NCI-H345 treated with DMSO at 0.1 percent for 48 hours (cell line): ENCODE results near the gene GNG11.
"Not testable (repeated sequence)": the region's sequence is repeated elsewhere in the genome, so short reads cannot be mapped to it uniquely, and the experiment has no call there.

Experiments
- DNase-seq: peaks from one replicate; lab custom pipeline; 2025; ENCODE audit not compliant: unreplicated experiment; lab: John Stamatoyannopoulos, UW

GNG11 gene

GRCh38 chr7:93911242-93911641, 10.3 kb upstream of the GNG11 start:
- DNase-seq, result not testable (repeated sequence)

GRCh38 chr7:93911661-93912060, 9.9 kb upstream of the GNG11 start:
- DNase-seq, result not testable (repeated sequence)

GRCh38 chr7:93913197-93913596, 8.3 kb upstream of the GNG11 start:
- no peak for DNase-seq

GRCh38 chr7:93914581-93915066, 6.9 kb upstream of the GNG11 start:
- DNase-seq, result no peak

- DNase-seq, result not testable (repeated sequence)
Measured at GRCh38 chr7:93915206-93915842, 6.2 kb upstream of the GNG11 start.

- DNase-seq, result not testable (repeated sequence)
Measured at GRCh38 chr7:93915888-93916287, 5.6 kb upstream of the GNG11 start.

- not testable (repeated sequence) for DNase-seq
Measured at GRCh38 chr7:93916315-93916714, 5.2 kb upstream of the GNG11 start.

GRCh38 chr7:93920496-93921182, 896 bp upstream of the GNG11 start:
- no peak for DNase-seq

- no peak for DNase-seq
Measured at GRCh38 chr7:93921186-93921585, 349 bp upstream of the GNG11 start.

GRCh38 chr7:93923296-93923695, 1.8 kb downstream of the GNG11 start:
- DNase-seq, result no peak

GRCh38 chr7:93923942-93924341, 2.4 kb downstream of the GNG11 start:
- DNase-seq, result no peak

- DNase-seq, result no peak
Measured at GRCh38 chr7:93926800-93927199, 5.3 kb downstream of the GNG11 start.

- no peak for DNase-seq
Measured at GRCh38 chr7:93927585-93927984, 6.0 kb downstream of the GNG11 start.

GRCh38 chr7:93931655-93932054, 10.1 kb downstream of the GNG11 start:
- DNase-seq, result no peak

- no peak for DNase-seq
Measured at GRCh38 chr7:93933156-93933555, 11.6 kb downstream of the GNG11 start.

GRCh38 chr7:93935102-93935501, 13.6 kb downstream of the GNG11 start:
- no peak for DNase-seq

GRCh38 chr7:93937818-93938217, 16.3 kb downstream of the GNG11 start:
- DNase-seq, result no peak

GRCh38 chr7:93938293-93938692, 16.8 kb downstream of the GNG11 start:
- no peak for DNase-seq

- DNase-seq, result no peak
Measured at GRCh38 chr7:93941945-93942344, 20.4 kb downstream of the GNG11 start.

- DNase-seq, result no peak
Measured at GRCh38 chr7:93943816-93944540, 22.4 kb downstream of the GNG11 start.

- DNase-seq, result no peak
Measured at GRCh38 chr7:93944673-93945072, 23.1 kb downstream of the GNG11 start.

- no peak for DNase-seq
Measured at GRCh38 chr7:93945083-93945482, 23.5 kb downstream of the GNG11 start.
